IMR-90 (cell line): ENCODE data around the gene WNT7A.

ENCODE experiments used
- BHLHE40 ChIP-seq: fragments of 150-350 bp; IDR thresholded peaks from 2 replicates; pipeline ENCODE4 v1.6.1; 2016; ENCODE audit warnings: mild to moderate bottlenecking, low read depth, low read length
- CEBPB ChIP-seq: IDR thresholded peaks from 2 replicates; pipeline ENCODE4 v1.6.1; 2012; ENCODE audit warnings: low read depth, low read length, improper control_type of control experiment
- CHD1 ChIP-seq: IDR thresholded peaks from 2 replicates; pipeline ENCODE4 v1.6.1; 2012; ENCODE audit warnings: low read depth, low read length, improper control_type of control experiment
- FOS ChIP-seq: fragments of 150-350 bp; IDR thresholded peaks from 2 replicates; pipeline ENCODE4 v1.6.1; 2016; ENCODE audit warnings: low read depth, low read length
- MAFK ChIP-seq: IDR thresholded peaks from 2 replicates; pipeline ENCODE4 v1.6.1; 2012; ENCODE audit warnings: low read depth, low read length, improper control_type of control experiment
- MXI1 ChIP-seq: IDR thresholded peaks from 2 replicates; pipeline ENCODE4 v1.6.1; 2012; ENCODE audit warnings: low read depth, mild to moderate bottlenecking, low read length, moderate library complexity, borderline replicate concordance
- NFE2L2 ChIP-seq: fragments of 150-350 bp; IDR thresholded peaks from 2 replicates; pipeline ENCODE4 v1.6.1; 2016; ENCODE audit warnings: low read depth, mild to moderate bottlenecking, low read length
- POLR2A ChIP-seq: IDR thresholded peaks from 2 replicates; pipeline ENCODE4 v1.6.1; 2012; ENCODE audit warnings: mild to moderate bottlenecking, low read depth, low read length
- RAD21 ChIP-seq: IDR thresholded peaks from 2 replicates; pipeline ENCODE4 v1.6.1; 2012; ENCODE audit warnings: low read length, improper control_type of control experiment
- RCOR1 ChIP-seq: IDR thresholded peaks from 2 replicates; pipeline ENCODE4 v1.6.1; 2012; ENCODE audit warnings: mild to moderate bottlenecking, low read length, improper control_type of control experiment; ENCODE audit not compliant: insufficient replicate concordance
- RFX5 ChIP-seq: IDR thresholded peaks from 2 replicates; pipeline ENCODE4 v1.8.0; 2012; ENCODE audit warnings: low read depth, mild to moderate bottlenecking, low read length, moderate library complexity
- SMC3 ChIP-seq: fragments of 150-350 bp; IDR thresholded peaks from 2 replicates; pipeline ENCODE4 v1.6.1; 2016; ENCODE audit warnings: low read depth, mild to moderate bottlenecking, antibody characterized with exemption, low read length, moderate library complexity
- TF ChIP-seq, protein P1 (sequence below): conservative IDR thresholded peaks from 2 replicates; pipeline ENCODE4 v1.5.1; 2012; ENCODE audit warnings: mild to moderate bottlenecking, low read depth, low read length, improper control_type of control experiment
- TF ChIP-seq, protein P2 (sequence below): fragments of 150-350 bp; IDR thresholded peaks from 2 replicates; pipeline ENCODE4 v1.6.1; 2017; ENCODE audit warnings: mild to moderate bottlenecking, antibody characterized with exemption, low read length, low read depth

DNA sequence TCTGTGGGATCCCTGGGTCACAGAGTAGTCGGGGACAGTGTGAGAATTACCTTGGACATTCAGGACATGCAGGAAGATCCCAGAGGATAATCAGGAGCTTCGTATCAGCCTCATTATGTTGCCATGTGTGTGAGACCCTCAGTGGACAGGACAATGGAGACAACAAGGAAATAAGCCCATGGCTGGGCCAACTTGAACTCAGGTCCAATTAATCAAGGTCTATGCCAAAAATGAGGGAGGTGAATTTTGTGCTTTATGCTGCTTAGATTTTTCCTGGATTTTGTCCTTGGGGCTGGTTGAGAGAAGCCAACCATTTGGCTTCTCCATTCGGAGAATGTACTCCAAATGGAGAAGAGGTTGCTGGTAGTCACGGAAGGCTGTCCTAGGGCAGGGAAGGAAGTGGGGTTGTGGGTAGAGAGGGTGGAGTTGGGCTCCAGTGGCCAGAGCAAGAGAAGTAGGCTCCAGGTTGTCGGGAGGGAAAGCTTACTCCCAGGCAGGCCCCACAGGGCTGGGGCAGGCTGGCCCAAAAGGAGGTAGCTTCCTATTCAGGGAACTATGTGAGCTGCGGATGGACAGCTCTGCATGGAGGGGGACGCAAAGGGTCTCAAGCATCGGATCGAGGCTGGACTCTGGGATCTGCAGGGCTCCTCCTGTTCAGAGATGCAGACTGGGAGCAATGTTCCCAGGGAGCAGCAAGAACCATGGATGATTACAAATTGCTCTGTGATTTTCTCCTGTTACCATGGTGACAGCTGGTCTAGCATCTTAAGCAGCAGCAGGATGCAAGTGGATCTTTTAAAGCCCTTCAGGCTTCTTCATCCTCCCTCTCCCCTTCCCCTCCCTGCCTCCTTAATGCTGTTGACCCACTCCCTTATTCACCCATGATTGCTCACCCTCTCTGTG, 91.1 kb downstream of the WNT7A start:
- TF ChIP-seq, protein P1, sequence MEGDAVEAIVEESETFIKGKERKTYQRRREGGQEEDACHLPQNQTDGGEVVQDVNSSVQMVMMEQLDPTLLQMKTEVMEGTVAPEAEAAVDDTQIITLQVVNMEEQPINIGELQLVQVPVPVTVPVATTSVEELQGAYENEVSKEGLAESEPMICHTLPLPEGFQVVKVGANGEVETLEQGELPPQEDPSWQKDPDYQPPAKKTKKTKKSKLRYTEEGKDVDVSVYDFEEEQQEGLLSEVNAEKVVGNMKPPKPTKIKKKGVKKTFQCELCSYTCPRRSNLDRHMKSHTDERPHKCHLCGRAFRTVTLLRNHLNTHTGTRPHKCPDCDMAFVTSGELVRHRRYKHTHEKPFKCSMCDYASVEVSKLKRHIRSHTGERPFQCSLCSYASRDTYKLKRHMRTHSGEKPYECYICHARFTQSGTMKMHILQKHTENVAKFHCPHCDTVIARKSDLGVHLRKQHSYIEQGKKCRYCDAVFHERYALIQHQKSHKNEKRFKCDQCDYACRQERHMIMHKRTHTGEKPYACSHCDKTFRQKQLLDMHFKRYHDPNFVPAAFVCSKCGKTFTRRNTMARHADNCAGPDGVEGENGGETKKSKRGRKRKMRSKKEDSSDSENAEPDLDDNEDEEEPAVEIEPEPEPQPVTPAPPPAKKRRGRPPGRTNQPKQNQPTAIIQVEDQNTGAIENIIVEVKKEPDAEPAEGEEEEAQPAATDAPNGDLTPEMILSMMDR: no peak
- TF ChIP-seq POLR2A (no peak), NFE2L2 (no peak), RFX5 (no peak), MAFK (no peak), SMC3 (no peak), BHLHE40 (no peak), RAD21 (no peak), RCOR1 (no peak), MXI1 (no peak), CHD1 (no peak), FOS (no peak), CEBPB (no peak)
- TF ChIP-seq, protein P2, sequence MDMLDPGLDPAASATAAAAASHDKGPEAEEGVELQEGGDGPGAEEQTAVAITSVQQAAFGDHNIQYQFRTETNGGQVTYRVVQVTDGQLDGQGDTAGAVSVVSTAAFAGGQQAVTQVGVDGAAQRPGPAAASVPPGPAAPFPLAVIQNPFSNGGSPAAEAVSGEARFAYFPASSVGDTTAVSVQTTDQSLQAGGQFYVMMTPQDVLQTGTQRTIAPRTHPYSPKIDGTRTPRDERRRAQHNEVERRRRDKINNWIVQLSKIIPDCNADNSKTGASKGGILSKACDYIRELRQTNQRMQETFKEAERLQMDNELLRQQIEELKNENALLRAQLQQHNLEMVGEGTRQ: no peak
